ENCODE results near the gene LRRN1.
"Not testable (repeated sequence)": the region's sequence is repeated elsewhere in the genome, so short reads cannot be mapped to it uniquely, and the experiment has no call there.

The LRRN1 gene

DNA sequence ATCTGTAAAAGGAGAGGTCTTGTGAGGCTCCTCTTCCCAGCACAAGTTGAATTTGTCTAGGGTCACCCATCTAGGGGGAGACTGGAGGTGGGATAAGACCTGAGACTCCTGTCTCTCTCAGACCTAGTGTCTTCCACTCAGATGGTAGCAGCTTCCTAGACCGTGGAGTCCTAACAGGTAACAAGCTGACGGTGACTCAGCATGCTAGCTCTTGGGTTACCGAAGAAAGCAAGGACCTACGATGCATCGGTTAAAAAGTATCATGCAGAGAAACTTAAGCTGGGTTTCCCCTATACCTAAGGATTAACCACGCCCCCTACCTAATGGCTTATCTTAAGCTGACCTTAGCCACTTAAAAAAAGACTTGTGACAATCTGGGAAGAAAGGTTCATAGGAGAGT lies 7.6 kb downstream of the LRRN1 start:
- in situ Hi-C loops (cut with MboI; ENCODE audit: low sequenced_read_pairs), result no loop called here

- in situ Hi-C loops (cut with MboI; ENCODE audit: low sequenced_read_pairs), result no loop called here
Observed at GRCh38 chr3:3813013-3813412, 13.8 kb downstream of the LRRN1 start.

DNA sequence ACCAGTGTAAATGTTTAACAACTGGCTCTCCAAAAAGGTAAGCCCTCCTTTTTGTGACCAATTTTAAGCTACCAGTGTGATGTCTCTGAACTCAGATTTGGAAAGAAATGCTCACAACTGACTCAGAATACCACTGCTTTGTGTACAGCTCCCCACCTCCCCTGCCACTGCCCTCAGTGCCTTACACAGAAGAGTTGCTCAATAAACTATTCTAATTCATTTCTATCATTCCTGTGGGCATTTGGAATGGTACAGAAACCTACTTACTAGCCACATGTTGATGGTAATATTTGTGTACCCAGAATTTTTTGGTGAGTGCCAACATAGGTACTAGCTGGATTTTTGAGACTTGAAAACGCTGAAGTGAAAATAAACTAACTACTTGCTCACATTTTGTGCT lies 16.0 kb downstream of the LRRN1 start:
- in situ Hi-C loops (cut with MboI; ENCODE audit: low sequenced_read_pairs), result no loop called here

- in situ Hi-C loops (cut with MboI; ENCODE audit: low sequenced_read_pairs), result no loop called here
Observed at GRCh38 chr3:3816034-3816433, 16.8 kb downstream of the LRRN1 start.

GRCh38 chr3:3817865-3818264 lies 18.6 kb downstream of the LRRN1 start:
- in situ Hi-C loops (cut with MboI; ENCODE audit: low sequenced_read_pairs), result no loop called here

DNA sequence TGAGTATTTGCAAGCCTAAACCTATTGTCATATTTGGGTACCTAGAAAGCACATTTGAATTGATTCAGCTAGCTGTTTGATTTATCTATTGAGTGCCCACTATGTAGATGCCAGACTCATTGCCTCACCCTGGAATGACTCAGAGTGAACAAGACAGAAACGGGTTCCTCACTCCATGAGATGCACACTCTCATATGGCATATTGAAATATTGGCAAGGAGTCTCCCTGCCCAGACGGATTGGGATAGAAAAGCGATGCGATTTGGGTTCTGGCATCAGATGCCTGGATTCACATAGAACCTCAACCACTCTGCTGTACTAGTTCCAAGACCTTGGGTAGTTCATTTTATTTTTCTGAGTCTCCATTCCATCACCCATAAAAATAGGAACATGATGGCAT lies 22.5 kb downstream of the LRRN1 start:
- in situ Hi-C loops (cut with MboI; ENCODE audit: low sequenced_read_pairs), result no loop called here

DNA sequence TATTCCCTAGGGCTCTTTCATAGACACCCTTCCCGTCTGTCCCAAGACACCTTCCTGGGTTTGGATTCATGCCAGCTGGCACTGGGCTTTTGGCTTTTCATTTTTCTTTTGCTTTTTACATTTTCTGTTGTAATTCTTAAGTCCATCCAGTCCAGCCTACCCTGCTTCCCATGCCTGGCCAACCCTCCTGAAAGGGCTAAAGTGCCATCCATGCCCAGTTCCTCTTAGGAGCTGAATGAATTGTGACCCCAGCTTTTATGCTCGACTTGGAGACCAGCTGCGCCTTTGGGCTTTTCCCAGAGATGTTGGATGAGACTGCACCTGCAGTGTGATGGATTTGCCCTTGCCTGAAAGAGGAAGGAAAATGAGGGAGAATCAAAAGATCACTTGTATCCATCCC lies 25.8 kb downstream of the LRRN1 start:
- in situ Hi-C loops (cut with MboI; ENCODE audit: low sequenced_read_pairs), result no loop called here

- in situ Hi-C loops (cut with MboI; ENCODE audit: low sequenced_read_pairs), result no loop called here
Observed at GRCh38 chr3:3826521-3826920, 27.3 kb downstream of the LRRN1 start.

DNA sequence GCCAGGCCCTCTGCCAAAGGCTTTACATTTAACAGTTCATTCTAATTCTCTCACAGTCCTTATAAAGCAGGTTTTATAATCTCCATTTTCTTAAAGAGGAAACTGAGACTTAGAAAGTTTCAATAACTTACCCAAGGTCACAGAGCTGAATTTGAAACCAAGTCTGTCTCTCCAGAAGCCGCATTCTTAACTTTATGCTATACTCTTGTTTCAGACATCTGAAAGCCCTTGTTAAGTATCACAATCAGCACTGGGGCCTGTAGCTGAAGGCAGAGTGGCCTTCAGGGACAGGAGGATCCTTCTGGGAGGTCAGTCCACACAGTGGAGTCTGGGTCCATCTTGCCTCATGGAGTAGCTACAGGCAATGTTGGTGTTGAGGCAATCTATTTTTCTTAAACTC lies 27.9 kb downstream of the LRRN1 start:
- in situ Hi-C loops (cut with MboI; ENCODE audit: low sequenced_read_pairs), result no loop called here

GRCh38 chr3:3828417-3828816 lies 29.2 kb downstream of the LRRN1 start:
- in situ Hi-C loops (cut with MboI; ENCODE audit: low sequenced_read_pairs), result not testable (repeated sequence)

DNA sequence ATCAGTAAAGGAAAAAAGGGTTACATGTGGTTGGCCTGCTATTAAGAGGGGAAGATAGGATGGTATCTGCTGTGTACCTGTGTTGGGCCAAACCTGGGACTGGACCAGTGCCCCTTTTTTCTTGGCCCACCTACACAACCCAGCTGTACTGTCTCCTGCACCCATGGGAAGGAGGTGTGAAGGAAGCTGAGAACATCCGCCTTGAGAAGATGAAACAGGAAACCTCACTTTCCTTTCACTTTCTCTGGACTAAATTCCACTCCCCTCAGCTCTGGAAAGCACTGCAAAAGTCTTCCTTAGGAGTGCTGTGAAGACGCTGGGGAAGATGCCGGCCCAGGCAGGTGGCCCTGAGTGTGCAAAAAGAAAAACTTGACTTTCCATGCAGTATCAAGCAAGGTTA lies 37.6 kb downstream of the LRRN1 start:
- in situ Hi-C loops (cut with MboI; ENCODE audit: low sequenced_read_pairs), result no loop called here

DNA sequence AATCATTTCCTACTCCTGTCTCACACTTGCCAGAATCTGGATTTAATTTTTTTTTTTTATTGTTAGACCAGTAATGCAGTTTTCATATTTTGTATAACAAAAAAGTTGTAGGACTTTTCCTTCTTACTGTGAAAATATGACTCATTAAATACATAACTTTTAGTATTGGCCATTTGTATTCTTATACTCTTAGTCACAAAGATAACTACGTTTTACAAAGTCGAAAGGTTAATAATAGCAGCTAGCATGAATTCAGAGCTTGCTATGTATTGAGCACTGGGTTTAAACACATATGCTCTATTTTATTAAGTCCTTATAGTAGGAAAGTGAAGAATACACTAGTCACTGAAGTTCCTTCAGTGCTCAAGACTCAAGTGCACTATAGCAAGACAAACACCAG lies 43.1 kb downstream of the LRRN1 start:
- in situ Hi-C loops (cut with MboI; ENCODE audit: low sequenced_read_pairs), result no loop called here

GRCh38 chr3:3847994-3848922 lies 49.0 kb downstream of the LRRN1 start:
- in situ Hi-C loops (cut with MboI; ENCODE audit: low sequenced_read_pairs), result no loop called here

DNA sequence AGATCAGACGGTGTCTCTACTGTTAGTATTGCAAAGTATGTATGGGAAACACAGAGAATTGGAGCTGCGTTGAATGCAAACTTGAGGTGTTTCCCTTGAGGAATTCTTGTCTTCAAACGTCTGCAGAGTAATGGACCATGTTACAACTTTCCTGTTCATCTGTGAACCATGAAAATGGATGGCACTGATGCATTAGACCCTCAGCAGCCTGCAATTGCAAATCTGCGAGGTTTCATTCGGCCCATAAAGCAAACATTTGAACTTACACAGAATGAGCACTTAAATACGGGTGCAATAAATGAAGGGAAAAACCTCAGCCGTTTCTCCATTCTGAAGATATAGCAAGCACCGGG lies 49.7 kb downstream of the LRRN1 start:
- in situ Hi-C loops (cut with MboI; ENCODE audit: low sequenced_read_pairs), result no loop called here

GRCh38 chr3:3851621-3852323 lies 52.5 kb downstream of the LRRN1 start:
- in situ Hi-C loops (cut with MboI; ENCODE audit: low sequenced_read_pairs), result no loop called here

- in situ Hi-C loops (cut with MboI; ENCODE audit: low sequenced_read_pairs), result no loop called here
Observed at GRCh38 chr3:3853544-3853943, 54.3 kb downstream of the LRRN1 start.

DNA sequence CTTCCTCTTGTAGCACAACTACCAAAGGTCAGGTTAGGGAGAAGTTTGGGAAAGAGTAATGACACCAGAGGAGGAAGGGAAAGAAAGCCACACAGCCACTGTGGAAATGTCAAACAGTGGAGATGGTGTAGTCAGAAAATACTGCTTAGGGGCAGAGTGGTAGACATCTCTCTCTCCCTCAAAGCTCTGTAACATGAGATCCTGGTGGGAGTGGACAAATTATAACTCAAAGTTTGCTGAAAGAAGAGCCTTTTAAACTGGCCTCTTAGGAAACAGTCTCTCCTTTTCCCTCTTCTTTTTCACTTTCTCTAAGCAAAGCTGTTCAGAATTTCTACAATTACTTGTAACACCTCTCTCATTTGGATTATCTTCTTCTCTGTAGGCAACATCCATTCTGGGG lies 55.8 kb downstream of the LRRN1 start:
- in situ Hi-C loops (cut with MboI; ENCODE audit: low sequenced_read_pairs), result no loop called here

- in situ Hi-C loops (cut with MboI; ENCODE audit: low sequenced_read_pairs), result no loop called here
Observed at GRCh38 chr3:3860235-3860634, 61.0 kb downstream of the LRRN1 start.

DNA sequence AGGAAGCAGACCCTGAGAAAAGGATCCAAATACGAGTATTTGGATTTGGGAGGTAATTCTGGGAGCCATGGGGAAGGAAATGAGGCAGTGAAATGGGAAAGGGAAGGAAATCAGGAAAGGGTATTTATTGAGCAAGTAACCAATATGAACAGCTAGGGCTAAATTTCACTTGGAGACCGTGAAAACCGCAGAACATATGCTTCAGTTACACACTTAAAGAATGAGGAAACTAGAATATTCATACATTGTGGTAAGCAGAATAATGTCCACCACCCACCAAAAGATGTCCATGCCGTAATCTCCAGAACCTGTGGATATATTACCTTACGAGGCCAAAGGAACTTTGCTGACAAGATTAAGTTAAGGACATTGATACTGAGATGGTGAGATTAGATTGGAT lies 63.3 kb downstream of the LRRN1 start:
- in situ Hi-C loops (cut with MboI; ENCODE audit: low sequenced_read_pairs), result no loop called here

GRCh38 chr3:3875491-3875890 lies 76.3 kb downstream of the LRRN1 start:
- in situ Hi-C loops (cut with MboI; ENCODE audit: low sequenced_read_pairs), result no loop called here

- in situ Hi-C loops (cut with MboI; ENCODE audit: low sequenced_read_pairs), result no loop called here
Observed at GRCh38 chr3:3881050-3881449, 81.8 kb downstream of the LRRN1 start.

DNA sequence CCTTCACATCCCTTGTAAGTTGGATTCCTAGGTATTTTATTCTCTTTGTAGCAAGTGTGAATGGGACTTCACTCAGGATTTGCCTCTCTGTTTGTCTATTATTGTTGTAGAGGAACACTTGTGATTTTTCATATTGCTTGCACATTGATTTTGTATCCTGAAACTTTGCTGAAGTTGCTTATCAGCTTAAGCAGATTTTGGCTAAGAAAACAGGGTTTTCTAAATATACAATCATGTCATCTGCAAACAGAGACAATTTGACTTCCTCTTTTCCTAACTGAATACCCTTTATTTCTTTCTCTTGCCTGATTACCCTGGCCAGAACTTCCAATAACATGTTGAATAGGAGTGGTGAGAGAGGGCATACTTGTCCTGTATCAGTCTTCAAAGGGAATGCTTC lies 88.1 kb downstream of the LRRN1 start:
- in situ Hi-C loops (cut with MboI; ENCODE audit: low sequenced_read_pairs), result not testable (repeated sequence)
